T-helper 2 cell (primary cell): ENCODE results near the gene SHH.

Source experiments
- DNase-seq, 5 experiments: peaks; one replicate each; pipeline versions ENCODE4 v3.0.0 to v3.0.0-alpha.2; 2012 to 2022

The SHH gene

GRCh38 chr7:155804897-155805825 is 7.1 kb downstream of the SHH start:
- DNase-seq: peak in 3 of 5 experiments; percentile 19 to 73 (median 38)

DNA sequence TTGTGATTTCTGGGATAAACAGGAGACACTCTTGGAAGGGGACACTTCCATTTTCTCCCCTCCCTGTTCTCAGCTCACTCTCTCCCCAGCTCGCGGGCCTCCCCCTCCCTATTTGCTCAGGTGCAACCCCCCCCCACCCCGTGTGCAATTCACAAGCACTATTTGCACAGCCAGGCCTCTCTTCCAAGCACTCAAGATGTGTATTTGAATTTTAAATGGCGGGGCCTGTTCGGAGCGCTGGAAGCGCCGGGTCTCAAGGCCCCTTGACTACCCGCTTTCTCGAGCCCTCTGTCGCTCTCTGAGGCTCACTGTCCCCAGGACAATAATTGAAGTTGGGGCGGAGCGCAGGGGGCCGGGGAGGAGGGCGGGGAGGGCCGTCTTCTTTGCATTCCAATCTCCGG is 7.8 kb downstream of the SHH start:
- no peak for DNase-seq

DNA sequence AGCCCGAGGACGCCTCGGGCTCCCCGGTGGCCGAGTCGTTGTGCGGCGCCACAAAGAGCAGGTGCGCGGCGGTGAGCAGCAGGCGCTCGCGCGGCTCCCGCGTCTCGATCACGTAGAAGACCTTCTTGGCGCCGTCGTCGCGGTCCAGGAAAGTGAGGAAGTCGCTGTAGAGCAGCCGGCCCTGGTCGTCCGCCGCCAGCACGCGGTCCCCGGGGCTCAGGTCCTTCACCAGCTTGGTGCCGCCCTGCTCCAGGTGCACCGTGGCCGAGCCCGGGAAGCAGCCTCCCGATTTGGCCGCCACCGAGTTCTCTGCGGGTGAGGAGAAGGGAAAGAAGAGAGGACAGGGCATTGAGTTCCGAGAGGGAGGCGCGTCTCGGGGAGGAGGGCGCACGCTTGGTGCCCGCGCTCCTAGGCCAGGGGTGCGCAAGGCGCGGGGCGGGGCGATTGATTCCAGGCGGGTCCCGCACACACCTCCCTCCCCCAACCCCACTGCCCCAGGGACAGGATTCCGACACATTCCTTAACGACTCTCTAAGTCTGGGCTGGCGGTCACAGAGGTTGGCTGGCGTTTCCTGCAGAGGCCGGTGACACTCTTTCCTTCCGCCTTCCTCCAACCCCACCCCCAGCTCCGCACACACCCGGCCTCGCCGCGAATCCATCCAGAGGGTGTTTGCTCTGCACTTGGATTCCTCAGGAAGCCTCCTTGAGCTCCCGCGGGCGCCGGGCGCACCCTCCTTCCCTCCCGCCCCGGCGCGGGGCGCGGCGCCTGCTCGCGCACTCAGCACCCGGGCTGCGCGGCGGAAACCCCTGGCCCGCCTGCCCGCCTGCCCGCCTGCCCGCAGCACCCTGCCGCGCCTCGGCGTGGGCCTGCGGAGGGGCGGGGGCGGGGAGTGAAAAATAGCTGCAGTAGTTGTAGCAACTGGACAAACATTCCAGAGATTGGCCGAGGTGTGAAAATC is 8.6 kb downstream of the SHH start:
- peak in 1 of 5 experiments; percentile 38 for DNase-seq

DNA sequence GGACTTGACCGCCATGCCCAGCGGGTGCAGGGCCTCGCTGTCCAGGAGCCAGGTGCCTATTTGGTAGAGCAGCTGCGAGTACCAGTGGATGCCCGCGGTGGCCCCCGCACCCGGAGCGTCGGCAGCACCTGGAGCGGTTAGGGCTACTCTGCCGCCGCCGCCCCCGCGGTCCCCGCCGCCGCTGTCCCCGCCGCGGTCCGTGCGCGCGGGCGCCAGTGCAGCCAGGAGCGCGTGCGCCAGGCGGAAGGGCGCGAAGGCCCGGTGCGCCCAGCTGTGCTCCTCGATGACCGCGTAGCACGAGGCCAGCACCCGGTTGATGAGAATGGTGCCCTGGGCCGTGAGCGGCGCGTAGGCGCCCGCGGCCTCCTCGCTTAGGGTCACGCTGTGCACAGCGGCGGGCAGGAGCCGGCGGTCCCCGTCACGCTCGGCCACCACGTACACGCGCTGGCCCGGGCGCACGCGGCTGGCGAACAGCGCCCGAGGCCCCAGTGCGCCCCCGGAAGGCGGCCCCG is 9.3 kb downstream of the SHH start:
- DNase-seq: no peak

DNA sequence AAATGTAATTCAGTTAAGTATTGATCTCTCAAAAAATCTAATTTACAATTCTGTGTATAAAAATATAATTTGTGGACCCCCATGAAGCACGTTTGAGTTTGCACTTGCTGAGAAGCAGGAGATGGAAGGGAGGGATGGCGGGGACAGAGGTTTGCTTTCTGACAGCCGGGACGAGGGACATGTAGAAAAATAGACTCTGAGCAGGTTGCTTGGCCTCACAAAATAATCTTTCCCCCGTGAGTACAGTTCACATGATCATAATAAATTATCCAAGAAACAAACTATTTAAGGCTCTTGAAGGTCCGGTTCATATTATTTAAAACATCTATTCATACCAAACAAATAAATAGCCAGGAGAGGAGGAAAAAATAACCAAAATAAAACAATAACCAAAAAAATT is 10.0 kb downstream of the SHH start:
- DNase-seq: no peak

GRCh38 chr7:155800741-155801267 is 11.5 kb downstream of the SHH start:
- DNase-seq: no peak

GRCh38 chr7:155800301-155800700 is 12.0 kb downstream of the SHH start:
- no peak for DNase-seq

DNA sequence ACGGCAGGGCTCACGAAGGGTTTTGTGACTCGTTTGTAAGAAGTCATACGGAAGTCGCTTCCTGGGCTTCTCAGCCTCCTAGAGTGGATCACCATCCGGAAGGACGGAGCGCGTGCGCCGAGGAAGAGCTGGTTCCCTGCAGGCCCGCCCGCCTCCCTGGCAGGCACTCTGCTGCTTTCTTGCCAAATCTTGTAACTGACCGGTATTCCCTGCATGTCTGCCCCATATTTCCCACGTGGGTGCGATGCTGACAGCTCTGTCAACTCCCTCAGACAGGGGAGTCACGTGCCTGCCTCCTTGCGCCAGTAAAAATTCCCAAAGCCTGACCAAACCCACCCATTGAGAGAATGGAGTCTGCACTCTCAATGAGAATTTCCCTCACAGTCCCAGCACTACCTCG is 12.7 kb downstream of the SHH start:
- DNase-seq: no peak

DNA sequence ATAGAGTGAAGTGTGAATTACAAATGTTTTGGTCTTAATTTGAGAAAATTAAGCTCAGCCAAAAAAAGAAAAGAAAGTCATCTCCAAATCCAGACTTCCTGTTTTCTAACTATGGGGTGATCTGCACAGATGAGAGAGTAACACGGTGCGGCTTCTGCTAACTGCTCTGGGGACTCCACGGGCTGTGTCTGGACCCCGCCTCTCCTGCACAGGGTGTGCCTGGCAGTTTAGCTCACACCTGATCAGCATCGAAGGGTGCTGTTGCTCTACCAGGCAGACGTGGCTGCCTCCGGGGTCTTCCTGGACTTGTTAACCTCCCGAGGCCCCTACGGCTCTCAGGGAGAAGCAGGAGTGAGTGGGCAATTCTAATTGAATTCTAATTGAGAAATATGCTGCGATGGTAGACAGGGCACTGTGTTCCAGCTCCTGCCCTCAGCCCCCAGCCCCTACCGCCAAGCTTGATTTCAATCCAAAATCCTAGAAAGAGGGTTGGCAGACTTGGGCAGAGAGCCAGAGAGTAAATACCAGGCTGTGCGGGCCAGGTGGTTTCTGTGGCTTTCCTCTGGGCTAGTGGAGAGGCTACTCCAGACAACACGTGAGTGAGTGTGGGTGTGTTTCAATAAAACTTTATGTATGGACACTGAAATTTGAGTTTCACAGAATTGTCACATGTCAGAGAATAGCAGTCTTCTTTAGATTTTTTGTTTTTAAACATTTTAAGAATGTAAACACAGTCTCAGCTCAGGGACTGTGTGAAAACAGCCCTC is 13.4 kb downstream of the SHH start:
- DNase-seq: no peak

GRCh38 chr7:155797262-155798250 is 14.7 kb downstream of the SHH start:
- DNase-seq: no peak

- peak; percentile 20 to 59 (median 54) for DNase-seq
Measured at GRCh38 chr7:155796381-155797261, 15.6 kb downstream of the SHH start.

DNA sequence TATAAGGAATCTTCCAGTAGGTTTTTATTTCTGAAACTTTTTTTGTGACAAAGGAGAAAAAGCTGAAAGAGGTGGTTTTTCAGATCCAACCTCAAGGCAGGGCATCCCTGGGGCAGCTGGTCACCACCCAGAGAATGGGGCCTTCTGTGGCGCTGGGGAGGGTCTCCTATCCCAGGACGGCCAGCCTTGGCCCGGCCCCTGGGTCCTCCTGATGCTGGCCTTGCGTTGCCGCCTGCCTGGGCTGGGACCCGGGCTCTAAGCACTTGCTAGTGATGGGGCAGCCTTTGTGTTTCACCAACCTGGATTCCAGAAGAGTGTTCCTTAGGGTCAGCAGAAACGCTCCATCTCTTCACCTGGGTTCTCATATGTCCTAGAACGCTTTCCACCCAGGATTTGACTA is 16.3 kb downstream of the SHH start:
- no peak for DNase-seq

- DNase-seq: no peak
Measured at GRCh38 chr7:155795401-155795800, 16.9 kb downstream of the SHH start.

DNA sequence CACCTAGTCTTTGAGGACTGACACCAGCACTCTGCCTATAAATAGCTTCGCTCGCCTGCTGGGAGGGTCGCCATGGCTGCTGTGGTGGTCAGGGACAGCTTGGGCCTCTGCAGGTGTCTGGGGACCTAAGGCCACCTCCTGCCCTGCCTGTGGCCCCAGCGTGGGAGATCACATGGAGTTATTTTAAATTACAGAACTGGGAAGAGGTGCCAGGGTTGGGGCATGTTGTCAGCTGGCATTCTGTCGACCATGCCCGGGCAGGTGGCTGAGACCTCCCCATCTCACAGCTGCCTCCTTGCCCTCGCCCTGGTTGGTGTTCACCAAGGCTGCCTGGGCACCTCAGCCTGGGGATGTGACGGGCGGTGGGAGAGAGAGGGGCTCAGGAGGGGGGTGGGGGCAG is 18.1 kb downstream of the SHH start:
- no peak for DNase-seq

DNA sequence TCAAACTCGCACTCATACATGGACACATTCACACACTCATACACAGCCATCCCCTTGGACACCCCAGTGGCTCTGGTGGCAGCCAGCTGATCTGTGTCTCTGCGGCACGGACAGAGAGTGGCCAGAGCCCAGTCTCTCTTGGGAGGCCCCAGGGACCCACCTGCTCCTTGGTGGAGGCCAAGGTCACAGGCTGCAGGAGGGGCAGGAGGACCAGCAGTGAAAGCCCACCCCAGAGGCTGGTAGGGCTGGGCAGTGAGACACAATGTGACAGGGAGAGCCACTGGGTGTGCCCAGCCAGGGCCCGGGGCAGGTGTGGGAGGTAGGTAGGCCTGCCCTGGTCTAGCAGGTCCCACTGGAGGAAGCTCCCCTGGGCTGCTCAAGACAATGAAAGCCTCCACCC is 18.5 kb downstream of the SHH start:
- DNase-seq: no peak

- no peak for DNase-seq
Measured at GRCh38 chr7:155792999-155793560, 19.2 kb downstream of the SHH start.

- DNase-seq: no peak
Measured at GRCh38 chr7:155792315-155792960, 19.8 kb downstream of the SHH start.

DNA sequence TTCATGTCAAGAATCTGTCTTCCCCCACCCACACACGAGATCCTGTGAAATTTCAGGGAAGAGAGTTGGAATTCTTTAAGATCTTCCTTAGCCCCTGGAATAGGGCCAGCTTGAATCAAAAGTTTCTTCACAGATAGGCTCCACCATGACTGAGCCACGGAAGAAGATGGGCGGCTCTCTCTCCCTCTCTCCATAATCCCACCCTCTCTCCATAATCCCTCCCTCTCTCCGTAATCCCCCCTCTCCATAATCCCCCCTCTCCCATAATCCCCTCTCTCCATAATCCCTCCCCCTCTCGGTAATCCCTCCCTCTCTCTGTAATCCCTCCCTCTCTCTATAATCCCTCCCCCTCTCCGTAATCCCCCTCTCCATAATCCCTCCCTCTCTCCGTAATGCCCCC is 20.4 kb downstream of the SHH start:
- no peak for DNase-seq

DNA sequence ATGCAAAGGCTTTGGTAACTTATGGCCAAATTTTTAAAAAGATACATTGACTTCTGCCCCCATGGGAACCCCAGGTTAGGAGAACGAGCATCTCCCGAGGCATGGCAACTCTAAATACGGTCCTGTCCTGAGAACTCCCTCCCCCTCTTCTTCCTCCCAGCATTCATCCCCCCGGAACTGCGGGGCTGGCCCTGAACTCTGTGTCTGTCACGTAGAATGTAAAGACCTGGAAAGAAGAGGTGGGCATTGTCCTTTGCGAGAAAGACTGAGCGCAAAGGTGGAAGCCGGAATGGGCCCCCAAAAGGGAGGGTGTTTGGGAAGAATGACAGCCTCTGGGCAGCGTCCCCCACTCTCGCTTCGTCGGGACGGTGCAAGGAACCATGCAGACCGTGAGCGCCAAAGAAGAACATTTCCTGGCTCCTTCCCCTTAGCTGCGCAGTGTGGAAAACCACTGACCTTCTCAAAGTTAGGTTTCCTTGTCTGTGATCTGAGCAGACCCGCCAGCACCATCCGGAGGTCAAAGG is 21.0 kb downstream of the SHH start:
- no peak for DNase-seq
